Suprapubic skin (tissue), 4 donors: ENCODE measurements around the gene LARGE1.

Experiments used
- EP300 ChIP-seq: sonication (generic); formaldehyde crosslinking; IDR thresholded peaks from one replicate; pipeline ENCODE4 v1.6.1; 2017; ENCODE audit warnings: antibody characterized with exemption
- POLR2A ChIP-seq, 2 donors: fragments of 450-650 bp; IDR thresholded peaks; one replicate each; pipeline ENCODE4 v1.6.1; 2017; ENCODE audit warnings: antibody characterized with exemption in 2 of 2, mild to moderate bottlenecking in 2 of 2, moderate library complexity in 2 of 2
- POLR2AphosphoS5 ChIP-seq, 3 donors: sonication (generic); formaldehyde crosslinking; IDR thresholded peaks; one replicate each; pipeline ENCODE4 v1.6.1; 2017; ENCODE audit warnings: antibody characterized with exemption in 3 of 3
- TF ChIP-seq, protein P1 (sequence below), 2 donors: fragments of 200-600 bp in 1 of 2; fragments of 450-650 bp in 1 of 2; sonication (generic) in 1 of 2; IDR thresholded peaks; one replicate each; pipeline ENCODE4 v1.5.1; 2016 to 2019; ENCODE audit warnings: antibody characterized with exemption in 2 of 2, mild to moderate bottlenecking in 1 of 2, moderate library complexity in 1 of 2

DNA sequence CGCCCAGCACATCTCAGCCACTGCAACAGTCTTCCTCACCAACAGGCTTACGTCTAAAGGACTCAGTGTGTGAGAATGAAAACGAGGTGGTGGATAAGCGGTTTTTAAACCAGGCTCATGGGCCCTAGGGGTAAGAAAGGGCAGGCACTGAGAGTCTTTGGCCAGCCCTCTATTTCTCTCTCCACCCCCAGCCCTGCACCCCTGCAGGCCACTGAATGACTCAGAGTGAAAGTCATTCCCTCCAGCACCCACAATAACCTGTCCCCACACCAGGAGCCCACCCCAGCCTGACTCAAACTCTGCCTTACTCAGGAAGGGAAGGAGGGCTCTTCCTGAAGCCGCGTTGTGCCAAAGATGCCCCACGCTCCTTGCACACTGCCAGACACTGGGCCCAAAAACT, 72.0 kb downstream of the LARGE1 start:
- TF ChIP-seq, protein P1, sequence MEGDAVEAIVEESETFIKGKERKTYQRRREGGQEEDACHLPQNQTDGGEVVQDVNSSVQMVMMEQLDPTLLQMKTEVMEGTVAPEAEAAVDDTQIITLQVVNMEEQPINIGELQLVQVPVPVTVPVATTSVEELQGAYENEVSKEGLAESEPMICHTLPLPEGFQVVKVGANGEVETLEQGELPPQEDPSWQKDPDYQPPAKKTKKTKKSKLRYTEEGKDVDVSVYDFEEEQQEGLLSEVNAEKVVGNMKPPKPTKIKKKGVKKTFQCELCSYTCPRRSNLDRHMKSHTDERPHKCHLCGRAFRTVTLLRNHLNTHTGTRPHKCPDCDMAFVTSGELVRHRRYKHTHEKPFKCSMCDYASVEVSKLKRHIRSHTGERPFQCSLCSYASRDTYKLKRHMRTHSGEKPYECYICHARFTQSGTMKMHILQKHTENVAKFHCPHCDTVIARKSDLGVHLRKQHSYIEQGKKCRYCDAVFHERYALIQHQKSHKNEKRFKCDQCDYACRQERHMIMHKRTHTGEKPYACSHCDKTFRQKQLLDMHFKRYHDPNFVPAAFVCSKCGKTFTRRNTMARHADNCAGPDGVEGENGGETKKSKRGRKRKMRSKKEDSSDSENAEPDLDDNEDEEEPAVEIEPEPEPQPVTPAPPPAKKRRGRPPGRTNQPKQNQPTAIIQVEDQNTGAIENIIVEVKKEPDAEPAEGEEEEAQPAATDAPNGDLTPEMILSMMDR (IDR thresholded peaks at IDR 0.05), result no peak
- TF ChIP-seq POLR2A (IDR thresholded peaks at IDR 0.05) (no peak), EP300 (no peak), POLR2AphosphoS5 (IDR thresholded peaks at IDR 0.05) (no peak)
